ENCODE measurements around the gene MIDN.
"Not testable (repeated sequence)": the region's sequence is repeated elsewhere in the genome, so short reads cannot be mapped to it uniquely, and the experiment has no call there.

Gene MIDN

GRCh38 chr19:1296575-1297271 lies 48.3 kb downstream of the MIDN start:
- DNase-seq = no peak

DNA sequence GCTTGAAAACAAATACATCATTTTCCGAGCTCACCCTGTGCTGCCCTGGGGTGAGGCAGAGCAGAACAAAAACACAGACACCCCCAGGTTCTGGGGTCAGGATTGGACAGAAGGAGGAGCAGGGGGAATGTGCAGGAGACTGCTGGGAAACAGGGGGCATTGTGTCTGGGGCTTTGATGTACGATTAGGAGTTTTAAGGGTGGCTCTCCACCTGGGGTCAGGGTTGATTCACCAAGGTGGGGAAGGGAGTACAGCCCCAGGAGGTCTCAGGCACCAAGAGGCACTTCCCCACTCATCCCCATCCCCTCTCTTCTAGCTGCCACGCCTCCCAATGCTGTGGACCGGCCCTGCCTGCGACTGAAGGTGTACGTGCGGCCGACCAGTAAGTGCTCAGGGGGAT lies 49.9 kb downstream of the MIDN start:
- no peak for DNase-seq

DNA sequence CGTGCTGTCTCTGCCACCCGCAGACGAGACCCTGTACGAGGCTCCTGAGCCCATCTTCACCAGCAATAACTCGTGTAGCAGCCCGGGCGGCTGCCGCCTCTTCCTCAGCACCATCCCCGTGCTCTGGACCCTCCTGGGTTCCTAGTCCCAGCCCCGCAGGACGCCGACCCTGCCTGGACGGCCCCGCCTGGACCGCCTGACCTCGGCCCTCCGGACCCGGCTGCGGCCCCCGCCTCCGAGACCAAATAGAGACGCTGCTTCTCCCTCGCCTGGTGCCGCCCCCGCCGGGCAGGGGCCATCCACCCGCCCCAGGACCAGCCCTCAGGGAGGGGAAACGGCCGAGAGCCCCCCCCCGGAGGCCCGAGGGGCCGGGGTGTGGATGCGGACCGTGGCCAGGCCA lies 51.4 kb downstream of the MIDN start:
- no peak for DNase-seq

GRCh38 chr19:1300744-1301490 lies 52.5 kb downstream of the MIDN start:
- DNase-seq = no peak

GRCh38 chr19:1302533-1303239 lies 54.3 kb downstream of the MIDN start:
- DNase-seq = no peak

- no peak for DNase-seq
These were observed 56.0 kb downstream of the MIDN start for GRCh38 chr19:1304197-1304924.

DNA sequence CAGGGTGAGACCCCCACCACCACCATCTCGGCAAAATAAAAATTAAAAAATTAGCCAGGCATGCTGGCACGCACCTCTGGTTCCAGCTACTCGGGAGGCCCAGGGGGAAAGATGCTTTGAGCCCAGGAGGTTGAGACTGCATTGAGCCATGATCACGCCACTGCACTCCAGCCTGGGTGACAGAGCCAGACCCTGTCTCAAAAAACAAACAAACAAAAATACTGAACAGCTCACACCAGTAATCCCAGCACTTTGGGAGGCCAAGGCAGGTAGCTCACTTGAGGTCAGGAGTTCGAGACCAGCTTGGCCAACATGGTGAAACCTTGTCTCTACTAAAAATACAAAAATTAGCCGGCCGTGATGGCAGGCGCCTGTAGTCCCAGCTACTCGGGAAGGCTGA lies 57.0 kb downstream of the MIDN start:
- not testable (repeated sequence) for DNase-seq

DNA sequence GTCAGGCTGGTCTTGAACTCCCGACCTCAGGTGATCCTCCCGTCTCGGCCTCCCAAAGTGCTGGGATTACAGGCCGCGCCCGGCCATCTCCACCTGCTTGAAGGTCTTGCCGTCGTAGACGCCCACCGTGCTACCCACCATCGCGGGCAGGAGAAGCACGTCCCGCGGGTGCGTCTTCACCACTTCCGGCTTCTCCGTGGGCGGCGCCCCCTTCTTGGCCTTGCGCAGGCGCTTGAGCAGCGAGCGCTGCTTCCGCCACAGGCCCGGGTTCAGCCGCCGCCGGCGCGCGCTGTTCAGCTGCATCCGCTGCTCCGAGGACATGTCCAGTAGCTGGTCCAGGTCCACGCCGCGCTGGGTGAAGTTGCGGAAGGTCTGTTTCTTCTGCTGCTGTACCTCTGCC lies 58.9 kb downstream of the MIDN start:
- DNase-seq = no peak

- no peak for DNase-seq
These were observed 59.4 kb downstream of the MIDN start for GRCh38 chr19:1307755-1308303.

DNA sequence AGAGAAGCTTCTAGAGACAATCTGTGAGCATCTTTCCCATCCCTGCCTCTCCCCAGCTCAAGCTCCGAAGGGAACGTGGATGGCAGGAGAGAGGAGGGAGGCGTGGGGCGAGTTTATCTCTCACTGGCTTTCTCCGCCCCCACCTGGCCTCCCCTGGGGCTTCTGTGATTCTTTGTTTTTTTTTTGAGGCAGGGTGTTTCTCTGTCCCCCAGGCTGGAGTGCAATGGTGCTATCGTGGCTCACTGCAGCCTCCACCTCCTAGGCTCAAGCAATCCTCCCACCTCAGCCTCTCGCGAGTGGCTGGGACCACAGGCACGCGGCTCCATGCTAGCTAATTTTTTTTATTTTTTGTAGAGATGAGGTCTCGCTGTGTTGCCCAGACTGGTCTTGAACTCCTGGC lies 60.3 kb downstream of the MIDN start:
- no peak for DNase-seq
